ENCODE data around the gene CCHCR1. TPM values are rescaled to one million over a fixed set of nuclear protein-coding genes. Genes with fewer than 3 reads are reported as not detected.
"Not testable (repeated sequence)": the region's sequence is repeated elsewhere in the genome, so short reads cannot be mapped to it uniquely, and the experiment has no call there.

The CCHCR1 gene, protein sequence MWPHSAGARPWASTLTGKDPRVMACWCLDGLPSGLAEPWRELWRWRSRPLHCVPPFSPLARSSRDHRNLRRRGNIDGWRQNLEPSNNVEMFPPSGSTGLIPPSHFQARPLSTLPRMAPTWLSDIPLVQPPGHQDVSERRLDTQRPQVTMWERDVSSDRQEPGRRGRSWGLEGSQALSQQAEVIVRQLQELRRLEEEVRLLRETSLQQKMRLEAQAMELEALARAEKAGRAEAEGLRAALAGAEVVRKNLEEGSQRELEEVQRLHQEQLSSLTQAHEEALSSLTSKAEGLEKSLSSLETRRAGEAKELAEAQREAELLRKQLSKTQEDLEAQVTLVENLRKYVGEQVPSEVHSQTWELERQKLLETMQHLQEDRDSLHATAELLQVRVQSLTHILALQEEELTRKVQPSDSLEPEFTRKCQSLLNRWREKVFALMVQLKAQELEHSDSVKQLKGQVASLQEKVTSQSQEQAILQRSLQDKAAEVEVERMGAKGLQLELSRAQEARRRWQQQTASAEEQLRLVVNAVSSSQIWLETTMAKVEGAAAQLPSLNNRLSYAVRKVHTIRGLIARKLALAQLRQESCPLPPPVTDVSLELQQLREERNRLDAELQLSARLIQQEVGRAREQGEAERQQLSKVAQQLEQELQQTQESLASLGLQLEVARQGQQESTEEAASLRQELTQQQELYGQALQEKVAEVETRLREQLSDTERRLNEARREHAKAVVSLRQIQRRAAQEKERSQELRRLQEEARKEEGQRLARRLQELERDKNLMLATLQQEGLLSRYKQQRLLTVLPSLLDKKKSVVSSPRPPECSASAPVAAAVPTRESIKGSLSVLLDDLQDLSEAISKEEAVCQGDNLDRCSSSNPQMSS
- total RNA-seq = 10 to 100 TPM; 40.0 to 44.5 TPM

DNA sequence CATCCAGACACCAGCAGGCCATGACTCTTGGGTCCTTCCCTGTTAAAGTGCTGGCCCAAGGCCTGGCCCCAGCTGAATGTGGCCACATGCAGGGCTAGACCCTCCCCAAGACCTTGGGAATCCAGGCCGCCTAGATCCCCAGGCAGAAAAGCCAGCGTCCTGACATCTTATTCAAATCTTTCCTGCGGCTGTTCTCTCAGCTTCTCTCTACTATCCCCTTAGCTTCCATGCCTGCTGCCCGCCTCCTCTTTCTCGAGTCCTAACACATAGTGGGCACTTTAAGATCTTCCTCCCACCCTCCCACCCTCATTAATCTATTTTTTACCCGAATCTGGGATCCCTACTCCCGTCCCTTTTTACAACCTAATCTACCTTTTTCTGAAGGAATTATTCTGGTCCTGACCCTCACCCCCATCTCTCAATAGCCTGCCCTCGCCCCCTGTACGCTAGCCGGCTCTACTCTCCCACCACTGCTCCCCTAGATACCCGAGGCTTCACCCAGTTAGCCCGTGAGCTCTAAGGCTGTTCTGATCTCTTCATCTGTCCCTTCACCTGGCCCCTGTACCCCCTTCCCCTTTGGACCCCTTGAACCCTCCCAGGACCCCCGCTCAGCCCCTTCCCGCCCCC, at the start of gene CCHCR1:
CCHCR1 (minus strand) TSS at position 290 of the 627 bp plus-strand sequence; CDS start at position 88, 202 bp downstream.
- H3K27ac Mint-ChIP-seq = peak within 1 kb of the TSS; percentile 83
- intact Hi-C loops (cut with micrococcal nuclease) = loop anchor here (1.0 to 10.0 kb wide), 5 partner anchors 23 to 813 kb away; partner anchors contain the start of genes HLA-C and RPP21
- no peak for DNase-seq
- peaks cover 54% of the 10 kb centered on the region for H3K36me3 Mint-ChIP-seq (ENCODE audit: low read depth)
- peak within 1 kb of the TSS; percentile 97 for H3K4me3 Mint-ChIP-seq
- H3K9me3 Mint-ChIP-seq = no peaks in the 10 kb centered on the region
- H3K4me1 Mint-ChIP-seq (ENCODE audit: low read depth) = peaks cover 33% of the 10 kb centered on the region
- CTCF ChIA-PET = interaction anchor here (1.0 to 2.2 kb wide), 5 partner anchors 20 to 209 kb away, joined by 3 to 6 read pairs (median 3); no protein-coding TSS in a partner anchor
- H3K27me3 Mint-ChIP-seq (ENCODE audit: low read depth) = no peaks in the 10 kb centered on the region

DNA sequence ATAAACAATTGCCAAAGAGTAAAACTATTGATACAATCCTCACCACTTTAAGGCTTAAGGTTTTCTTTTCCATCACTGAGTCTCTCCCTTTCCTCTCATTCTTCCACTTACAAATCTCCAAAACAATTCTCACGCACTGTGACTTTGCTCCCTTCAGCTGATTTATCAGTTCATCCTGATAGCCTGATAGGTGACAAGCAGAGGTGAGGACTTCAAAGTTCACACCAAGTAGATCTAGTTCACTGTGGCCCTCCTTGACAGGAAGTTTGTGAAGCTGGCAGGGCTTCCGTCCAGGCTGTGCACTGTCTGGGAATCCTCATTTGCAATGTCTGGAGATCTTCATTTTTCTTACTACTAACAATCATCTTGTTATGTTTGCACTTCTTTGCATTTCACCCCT, 48.0 kb upstream of the CCHCR1 start:
- no peak for DNase-seq
- intact Hi-C loops (cut with micrococcal nuclease) = no loop called here
- Mint-ChIP-seq H3K27ac (peak overlapping the region; percentile 52), H3K9me3 (peaks cover 5% of the 10 kb centered on the region), H3K36me3 (ENCODE audit: low read depth) (peaks cover 10% of the 10 kb centered on the region), H3K4me1 (ENCODE audit: low read depth) (peaks cover 43% of the 10 kb centered on the region), H3K4me3 (no peak overlapping the region), H3K27me3 (ENCODE audit: low read depth) (no peaks in the 10 kb centered on the region)
- CTCF ChIA-PET = no interaction called here

DNA sequence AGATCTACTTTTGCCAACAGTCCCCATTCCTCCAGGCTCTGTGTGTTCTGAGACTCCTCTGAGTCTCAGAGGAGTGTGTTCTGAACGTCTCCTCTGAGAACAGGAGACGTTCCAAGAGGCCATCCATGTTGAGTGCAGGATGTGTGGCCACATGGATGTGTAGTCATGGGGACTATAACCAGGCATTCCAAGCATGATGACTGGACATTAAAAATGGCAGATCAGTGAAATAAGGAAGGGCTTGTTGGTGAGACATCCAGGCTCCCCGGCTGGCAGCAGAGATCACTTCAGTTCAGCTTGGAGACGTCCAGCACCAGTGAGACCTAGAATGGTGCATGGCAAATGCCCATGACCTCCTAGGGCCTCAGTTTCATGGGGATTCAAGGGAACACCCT, 47.1 kb upstream of the CCHCR1 start:
- Mint-ChIP-seq H3K36me3 (ENCODE audit: low read depth) (peaks cover 18% of the 10 kb centered on the region), H3K9me3 (peaks cover 6% of the 10 kb centered on the region), H3K4me1 (ENCODE audit: low read depth) (peaks cover 50% of the 10 kb centered on the region), H3K4me3 (peak overlapping the region; percentile 84), H3K27ac (peak overlapping the region; percentile 99), H3K27me3 (ENCODE audit: low read depth) (no peaks in the 10 kb centered on the region)
- DNase-seq = no peak
- CTCF ChIA-PET = no interaction called here
- intact Hi-C loops (cut with micrococcal nuclease) = loop anchor here (5.0 kb wide), 3 partner anchors 258 to 487 kb away; partner anchors contain the start of genes LST1 and MDC1

DNA sequence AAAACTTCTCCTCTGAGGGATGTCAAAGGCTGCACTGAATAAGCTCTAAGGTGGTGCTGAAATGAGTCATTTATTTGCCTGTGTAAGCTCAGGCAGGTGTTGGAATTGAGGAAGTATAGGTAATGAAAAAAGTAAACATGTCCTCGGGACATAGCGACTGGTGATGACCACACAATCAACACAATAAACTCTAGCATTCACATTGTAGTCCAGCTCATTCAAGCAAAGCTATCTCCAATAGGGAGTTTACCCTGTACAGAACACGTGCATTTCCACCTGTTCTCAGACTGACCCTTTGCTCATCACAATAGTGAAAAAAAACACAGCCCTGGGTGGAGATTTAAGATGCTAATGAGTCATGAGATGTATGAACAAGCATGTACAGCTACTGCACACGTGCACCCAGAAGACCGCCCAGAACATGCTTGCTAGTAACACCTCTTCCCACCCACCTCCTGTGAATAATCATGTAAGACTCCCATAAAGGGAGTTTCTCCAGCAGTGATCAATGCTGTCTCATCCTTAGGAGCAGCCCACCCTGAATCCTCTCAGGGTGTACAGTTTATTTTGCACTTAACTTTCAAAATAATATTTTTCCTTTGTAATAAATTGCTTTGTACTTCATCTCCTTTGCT, 45.9 kb upstream of the CCHCR1 start:
- H3K36me3 Mint-ChIP-seq (ENCODE audit: low read depth) = peaks cover 27% of the 10 kb centered on the region
- H3K4me3 Mint-ChIP-seq = peak overlapping the region; percentile 84
- H3K27ac Mint-ChIP-seq = peak overlapping the region; percentile 99
- peaks cover 61% of the 10 kb centered on the region for H3K4me1 Mint-ChIP-seq (ENCODE audit: low read depth)
- intact Hi-C loops (cut with micrococcal nuclease) = loop anchor here (1.0 to 5.0 kb wide), 5 partner anchors 69 to 486 kb away; partner anchors contain the start of genes HLA-B, HLA-C, LST1 and MDC1
- no peaks in the 10 kb centered on the region for H3K27me3 Mint-ChIP-seq (ENCODE audit: low read depth)
- CTCF ChIA-PET = interaction anchor here (0.6 to 2.1 kb wide), 4 partner anchors 9 to 164 kb away, joined by 3 to 13 read pairs (median 3); no protein-coding TSS in a partner anchor
- peak; percentile 69 for DNase-seq
- H3K9me3 Mint-ChIP-seq = peaks cover 6% of the 10 kb centered on the region

DNA sequence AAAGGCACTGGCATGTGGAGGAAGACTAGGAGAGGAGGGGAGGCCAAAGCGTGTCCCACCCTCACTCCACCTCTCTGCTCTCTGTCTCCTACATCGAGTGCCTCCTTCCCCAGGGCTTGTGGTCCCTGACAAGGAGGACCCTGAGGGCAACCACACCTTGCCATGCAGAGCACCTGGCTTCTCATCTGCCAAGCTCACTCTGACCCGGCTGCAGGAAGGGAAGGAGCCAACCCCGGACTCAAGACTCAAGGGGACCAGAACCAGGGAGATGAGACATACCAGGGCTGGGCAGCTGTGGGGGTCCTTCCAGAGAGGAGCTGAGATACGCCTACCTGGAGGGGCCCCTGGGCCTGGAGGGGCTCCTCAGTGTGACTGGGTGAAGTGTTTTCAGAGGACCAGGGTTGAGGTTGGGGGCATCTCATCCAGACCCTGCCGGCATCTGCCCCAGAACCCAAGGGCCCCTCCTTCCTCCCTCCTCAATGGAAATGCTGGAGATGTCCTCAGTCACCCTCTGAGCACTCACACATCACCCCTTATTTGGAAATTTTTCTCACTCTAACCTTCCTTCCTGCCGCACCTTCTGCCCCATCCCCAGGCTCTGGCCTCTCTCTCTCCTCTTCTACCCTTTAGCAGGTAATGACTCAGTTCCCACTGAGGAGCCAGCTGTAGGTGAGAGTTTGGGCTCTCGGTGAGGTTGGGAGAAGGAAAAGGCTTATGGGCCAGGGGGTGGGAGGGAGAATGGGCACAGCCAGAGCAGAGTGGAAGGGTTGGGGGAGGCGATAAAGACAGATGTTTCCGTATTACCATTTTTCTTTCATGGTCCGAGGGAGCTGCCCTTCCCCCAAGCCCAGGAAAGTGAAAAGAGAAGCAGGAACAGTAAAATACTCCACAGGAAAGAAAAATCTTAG, 44.9 kb upstream of the CCHCR1 start:
- intact Hi-C loops (cut with micrococcal nuclease) = loop anchor here (1.0 to 5.0 kb wide), 5 partner anchors 70 to 485 kb away; partner anchors contain the start of genes HLA-B, HLA-C, LST1 and MDC1
- DNase-seq = peak; percentile 58
- H3K27ac Mint-ChIP-seq = peak overlapping the region; percentile 99
- H3K36me3 Mint-ChIP-seq (ENCODE audit: low read depth) = peaks cover 28% of the 10 kb centered on the region
- H3K4me3 Mint-ChIP-seq = peak overlapping the region; percentile 84
- no peaks in the 10 kb centered on the region for H3K27me3 Mint-ChIP-seq (ENCODE audit: low read depth)
- peaks cover 61% of the 10 kb centered on the region for H3K4me1 Mint-ChIP-seq (ENCODE audit: low read depth)
- peaks cover 6% of the 10 kb centered on the region for H3K9me3 Mint-ChIP-seq
- CTCF ChIA-PET = interaction anchor here (0.7 to 2.1 kb wide), 3 partner anchors 10 to 165 kb away, joined by 3 to 13 read pairs (median 3); no protein-coding TSS in a partner anchor

DNA sequence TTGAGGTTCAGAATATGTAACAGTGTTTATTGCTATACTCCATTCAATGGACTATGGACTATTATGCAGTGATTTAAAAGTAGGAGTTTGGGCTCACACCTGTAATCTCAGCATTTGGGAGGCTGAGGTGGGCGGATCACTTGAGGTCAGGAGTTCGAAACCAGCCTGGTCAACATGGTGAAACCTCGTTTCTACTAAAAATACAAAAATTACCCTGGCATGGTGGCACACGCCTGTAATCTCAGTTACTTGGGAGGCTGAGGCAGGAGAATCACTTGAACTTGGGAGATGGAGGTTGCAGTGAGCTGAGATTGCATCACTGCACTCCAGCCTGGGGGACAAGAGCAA, 41.5 kb upstream of the CCHCR1 start:
- Mint-ChIP-seq H3K4me3 (peak overlapping the region; percentile 83), H3K4me1 (ENCODE audit: low read depth) (peaks cover 69% of the 10 kb centered on the region), H3K36me3 (ENCODE audit: low read depth) (peaks cover 27% of the 10 kb centered on the region), H3K27ac (peak overlapping the region; percentile 97)
- H3K9me3 Mint-ChIP-seq; DNase-seq; H3K27me3 Mint-ChIP-seq (ENCODE audit: low read depth): not testable (repeated sequence)
- CTCF ChIA-PET = interaction anchor here (6.1 kb wide), 1 partner anchor 170 kb away, joined by 117 read pairs; no protein-coding TSS in a partner anchor
- intact Hi-C loops (cut with micrococcal nuclease) = loop anchor here (5.0 kb wide), 1 partner anchor 387 kb away; no protein-coding TSS in a partner anchor

DNA sequence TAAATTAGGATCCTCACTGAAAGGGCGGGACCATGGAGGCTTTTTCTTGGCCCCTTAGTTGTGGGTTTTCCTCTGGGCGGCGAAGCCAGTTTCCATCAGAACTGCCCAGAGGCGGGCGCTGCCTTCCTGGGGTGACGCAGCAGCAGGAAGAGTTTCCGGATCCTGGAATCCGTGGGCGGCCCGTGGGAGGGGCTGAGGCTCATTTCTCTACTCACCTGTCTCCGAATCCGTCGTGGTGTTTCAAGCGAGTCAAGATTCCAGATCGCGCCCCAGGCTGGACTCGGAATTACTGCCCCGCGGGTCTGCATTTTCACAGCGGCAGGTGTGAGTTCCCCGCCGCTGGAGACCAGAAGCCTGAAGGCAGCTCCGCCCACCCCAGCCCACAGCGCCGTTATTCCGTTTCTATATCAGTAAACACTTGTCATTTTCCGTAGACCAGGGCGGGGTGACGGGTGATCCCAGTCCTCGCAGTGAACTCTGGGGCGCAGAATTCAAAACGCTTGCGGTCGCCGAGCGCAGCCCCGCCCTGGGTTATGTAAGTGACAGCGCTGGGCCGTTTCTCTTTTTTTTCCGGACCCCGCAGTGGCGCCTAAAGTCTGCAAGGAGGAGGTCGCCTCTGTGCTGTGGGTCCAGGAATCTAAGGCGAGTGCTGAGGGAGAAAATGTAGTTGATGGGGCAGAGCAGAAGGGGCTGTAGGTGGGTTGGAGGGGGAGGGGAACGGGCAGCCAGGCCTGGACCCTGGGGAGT, 40.1 kb upstream of the CCHCR1 start:
- H3K27me3 Mint-ChIP-seq (ENCODE audit: low read depth) = no peaks in the 10 kb centered on the region
- intact Hi-C loops (cut with micrococcal nuclease) = loop anchor here (1.0 to 5.0 kb wide), 7 partner anchors 39 to 580 kb away; partner anchors contain the start of genes HLA-B, HLA-C, MRPS18B and PPP1R10
- DNase-seq = peak; percentile 98
- CTCF ChIA-PET = interaction anchor here (0.7 to 6.1 kb wide), 14 partner anchors 13 to 714 kb away, joined by 3 to 117 read pairs (median 4); partner anchors contain the start of genes CCHCR1, HLA-B and TCF19
- peak overlapping the region; percentile 97 for H3K27ac Mint-ChIP-seq
- H3K36me3 Mint-ChIP-seq (ENCODE audit: low read depth) = peaks cover 27% of the 10 kb centered on the region
- H3K4me3 Mint-ChIP-seq = peak overlapping the region; percentile 83
- peaks cover 57% of the 10 kb centered on the region for H3K4me1 Mint-ChIP-seq (ENCODE audit: low read depth)
- peaks cover 6% of the 10 kb centered on the region for H3K9me3 Mint-ChIP-seq

DNA sequence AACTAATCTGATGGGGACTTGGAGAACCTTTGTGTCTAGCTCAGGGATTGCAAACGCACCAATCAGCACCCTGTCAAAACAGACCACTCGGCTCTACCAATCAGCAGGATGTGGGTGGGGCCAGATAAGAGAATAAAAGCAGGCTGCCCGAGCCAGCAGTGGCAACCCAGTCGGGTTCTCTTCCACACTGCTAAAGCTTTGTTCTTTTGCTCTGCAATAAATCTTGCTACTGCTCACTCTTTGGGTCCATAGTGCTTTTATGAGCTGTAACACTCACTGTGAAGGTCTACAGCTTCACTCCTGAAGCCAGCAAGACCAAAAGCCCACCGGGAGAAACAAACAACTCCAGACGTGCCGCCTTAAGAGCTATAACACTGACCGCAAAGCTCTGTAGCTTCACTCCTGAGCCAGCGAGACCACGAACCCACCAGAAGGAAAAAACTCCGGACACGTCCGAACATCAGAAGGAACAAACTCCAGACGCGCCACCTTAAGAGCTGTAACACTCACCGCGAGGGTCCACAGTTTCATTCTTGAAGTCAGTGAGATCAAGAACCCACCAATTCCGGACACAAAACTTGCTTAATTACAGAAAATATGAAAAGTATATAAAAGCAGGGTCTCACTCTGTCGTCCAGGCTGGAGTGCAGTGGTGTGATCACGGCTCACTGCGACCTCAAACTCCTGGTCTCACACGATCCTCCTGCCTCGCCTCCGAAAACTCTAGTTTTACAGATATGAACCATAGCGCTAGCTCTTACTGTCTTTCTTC, 38.8 kb upstream of the CCHCR1 start:
- H3K4me3 Mint-ChIP-seq = peak overlapping the region; percentile 83
- intact Hi-C loops (cut with micrococcal nuclease) = loop anchor here (1.0 to 5.0 kb wide), 7 partner anchors 38 to 579 kb away; partner anchors contain the start of genes HLA-B, HLA-C, MRPS18B and PPP1R10
- H3K27ac Mint-ChIP-seq = peak overlapping the region; percentile 97
- H3K4me1 Mint-ChIP-seq (ENCODE audit: low read depth) = peaks cover 45% of the 10 kb centered on the region
- H3K9me3 Mint-ChIP-seq; H3K27me3 Mint-ChIP-seq (ENCODE audit: low read depth); DNase-seq: not testable (repeated sequence)
- peaks cover 24% of the 10 kb centered on the region for H3K36me3 Mint-ChIP-seq (ENCODE audit: low read depth)
- CTCF ChIA-PET = interaction anchor here (0.6 to 6.1 kb wide), 22 partner anchors 9 to 712 kb away, joined by 3 to 117 read pairs (median 4); partner anchors contain the start of genes HLA-B and PSORS1C2

DNA sequence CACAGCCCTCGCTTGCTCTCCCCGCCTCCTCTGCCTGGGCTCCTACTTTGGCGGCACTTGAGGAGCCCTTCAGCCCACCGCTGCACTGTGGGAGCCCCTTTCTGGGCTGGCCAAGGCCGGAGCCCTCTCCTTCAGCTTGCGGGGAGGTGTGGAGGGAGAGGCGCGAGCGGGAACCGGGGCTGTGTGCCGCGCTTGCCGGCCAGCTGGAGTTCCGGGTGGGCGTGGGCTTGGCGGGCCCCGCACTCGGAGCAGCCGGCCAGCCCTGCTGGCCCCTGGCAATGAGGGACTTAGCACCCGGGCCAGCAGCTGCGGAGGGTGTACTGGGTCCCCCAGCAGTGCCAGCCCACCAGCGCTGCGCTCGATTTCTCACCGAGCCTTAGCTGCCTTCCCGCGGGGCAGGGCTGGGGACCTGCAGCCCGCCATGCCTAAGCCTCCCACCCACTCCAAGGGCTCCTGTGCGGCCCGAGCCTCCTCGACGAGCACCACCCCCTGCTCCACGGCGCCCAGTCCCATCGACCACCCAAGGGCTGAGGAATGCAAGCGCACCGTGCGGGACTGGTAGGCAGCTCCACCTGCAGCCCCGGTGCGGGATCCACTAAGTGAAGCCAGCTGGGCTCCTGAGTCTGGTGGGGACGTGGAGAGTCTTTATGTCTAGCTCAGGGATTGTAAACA, 37.8 kb upstream of the CCHCR1 start:
- peak overlapping the region; percentile 97 for H3K27ac Mint-ChIP-seq
- peaks cover 17% of the 10 kb centered on the region for H3K36me3 Mint-ChIP-seq (ENCODE audit: low read depth)
- H3K4me3 Mint-ChIP-seq; DNase-seq; H3K9me3 Mint-ChIP-seq; H3K27me3 Mint-ChIP-seq (ENCODE audit: low read depth): not testable (repeated sequence)
- peaks cover 38% of the 10 kb centered on the region for H3K4me1 Mint-ChIP-seq (ENCODE audit: low read depth)
- intact Hi-C loops (cut with micrococcal nuclease) = loop anchor here (5.0 kb wide), 1 partner anchor 383 kb away; no protein-coding TSS in a partner anchor
- CTCF ChIA-PET = interaction anchor here (0.6 to 6.1 kb wide), 7 partner anchors 11 to 173 kb away, joined by 3 to 117 read pairs (median 3); partner anchors contain the start of gene PSORS1C2
